Endodermal cell (in vitro differentiated cells): ENCODE results near the gene SSNA1. TPM values are rescaled to one million over a fixed set of nuclear protein-coding genes. Genes with fewer than 3 reads are reported as not detected.

ENCODE experiments used
- DNase-seq: peaks from one replicate; pipeline ENCODE4 v3.0.0-alpha.2; 2017
- H3K27ac ChIP-seq: 2 replicates; pipeline ENCODE4 v1.5.1; 2013; ENCODE audit warnings: mild to moderate bottlenecking, low read depth, low read length, moderate library complexity
- H3K27me3 ChIP-seq: 2 replicates; pipeline ENCODE4 v1.6.1; 2013; ENCODE audit warnings: mild to moderate bottlenecking, low read length, moderate library complexity; ENCODE audit not compliant: insufficient read depth, control insufficient read depth, poor library complexity, severe bottlenecking
- H3K36me3 ChIP-seq: 2 replicates; pipeline ENCODE4 v1.7.0; 2013; ENCODE audit warnings: mild to moderate bottlenecking, low read length, moderate library complexity; ENCODE audit not compliant: control insufficient read depth, insufficient read depth
- H3K4me1 ChIP-seq: one replicate; pipeline ENCODE4 v1.7.0; 2013; ENCODE audit warnings: low read length; ENCODE audit not compliant: control insufficient read depth, insufficient read depth
- H3K4me3 ChIP-seq: 2 replicates; pipeline ENCODE4 v1.5.1; 2013; ENCODE audit warnings: mild to moderate bottlenecking, low read length, moderate library complexity
- H3K9ac ChIP-seq: 2 replicates; pipeline ENCODE4 v1.6.1; 2013; ENCODE audit warnings: mild to moderate bottlenecking, low read length, moderate library complexity; ENCODE audit not compliant: poor library complexity, severe bottlenecking; ENCODE audit errors: extremely low read depth
- H3K9me3 ChIP-seq: 2 replicates; pipeline ENCODE4 v1.6.1; 2013; ENCODE audit warnings: mild to moderate bottlenecking, low read length, moderate library complexity; ENCODE audit not compliant: control insufficient read depth
- H3K27ac Mint-ChIP-seq: 2 replicates; pipeline ENCODE4 v1.8.0; 2020; ENCODE audit warnings: mixed read lengths
- H3K27me3 Mint-ChIP-seq: 2 replicates; pipeline ENCODE4 v1.8.0; 2021; ENCODE audit warnings: mild to moderate bottlenecking, mixed read lengths; ENCODE audit not compliant: insufficient read depth
- H3K36me3 Mint-ChIP-seq: 2 replicates; pipeline ENCODE4 v1.8.0; 2020; ENCODE audit warnings: low read depth, mixed read lengths
- H3K4me1 Mint-ChIP-seq: 2 replicates; pipeline ENCODE4 v1.8.0; 2020; ENCODE audit warnings: mixed read lengths
- H3K4me3 Mint-ChIP-seq: 2 replicates; pipeline ENCODE4 v1.8.0; 2020; ENCODE audit warnings: mild to moderate bottlenecking, moderate library complexity, mixed read lengths
- H3K9me3 Mint-ChIP-seq: 2 replicates; pipeline ENCODE4 v1.8.0; 2020; ENCODE audit warnings: mild to moderate bottlenecking, mixed read lengths
- CTCF ChIP-seq: fragments of 200-600 bp; sonication (generic); conservative IDR thresholded peaks from 2 replicates; pipeline ENCODE4 v1.5.0; 2021; ENCODE audit warnings: antibody characterized with exemption, mild to moderate bottlenecking
- WGBS, 2 experiments: methylation state at CpG; one replicate each; pipeline versions ENCODE4 v1.1.5 to v1.1.7; 2013; ENCODE audit warnings: missing lambda C conversion rate in 2 of 2, mixed read lengths in 1 of 2; ENCODE audit not compliant: insufficient coverage in 1 of 2, insufficient read length in 1 of 2; 5-methylcytosine and 5-hydroxymethylcytosine counted together
- total RNA-seq, 2 donors: library from RNA; stranded (reverse); fragmentation: NEBNext Ultra II Directional in 1 of 2; extraction: Animal tissue kit (Norgen Biotek cat#: 25700) in 1 of 2; gene quantifications; 2 replicates in 1 of 2; 3 replicates in 1 of 2; pipeline ENCODE4 v1.2.1, GENCODE V29; 2021

Gene SSNA1
- total RNA-seq, 2 donors from 2014 or later, result 66.5 to 67.7 TPM

- Mint-ChIP-seq H3K27me3 (peaks cover 14% of the 10 kb centered on the region), H3K9me3 (no peaks in the 10 kb centered on the region), H3K36me3 (no peaks in the 10 kb centered on the region), H3K4me1 (no peaks in the 10 kb centered on the region), H3K27ac (no peak overlapping the region), H3K4me3 (no peak overlapping the region)
- no peak for TF ChIP-seq CTCF
- H3K4me3 ChIP-seq, result no peak overlapping the region
- H3K36me3 ChIP-seq, result no peaks in the 10 kb centered on the region
- DNase-seq, result no peak
- H3K4me1 ChIP-seq, result no peaks in the 10 kb centered on the region
- H3K9ac ChIP-seq, result no peak overlapping the region
- H3K9me3 ChIP-seq, result no peaks in the 10 kb centered on the region
- H3K27me3 ChIP-seq, result peaks cover 14% of the 10 kb centered on the region
- H3K27ac ChIP-seq, result no peak overlapping the region
- 81 to 83% methylated on average over 5 of the region's 5 CpGs for WGBS, 2 experiments
Observed at GRCh38 chr9:137149363-137149762, 39.1 kb upstream of the SSNA1 start.

- no peak for TF ChIP-seq CTCF
- Histone ChIP-seq H3K4me3 (no peak overlapping the region), H3K9me3 (no peaks in the 10 kb centered on the region), H3K4me1 (no peaks in the 10 kb centered on the region), H3K9ac (no peak overlapping the region), H3K36me3 (no peaks in the 10 kb centered on the region), H3K27ac (no peak overlapping the region), H3K27me3 (peaks cover 16% of the 10 kb centered on the region)
- no peaks in the 10 kb centered on the region for H3K36me3 Mint-ChIP-seq
- H3K4me3 Mint-ChIP-seq, result no peak overlapping the region
- H3K27me3 Mint-ChIP-seq, result peaks cover 19% of the 10 kb centered on the region
- WGBS, 2 experiments, result 82 to 85% methylated on average over 16 to 20 of the region's 20 CpGs
- H3K27ac Mint-ChIP-seq, result no peak overlapping the region
- DNase-seq, result peak; percentile 80
- H3K9me3 Mint-ChIP-seq, result no peaks in the 10 kb centered on the region
- no peaks in the 10 kb centered on the region for H3K4me1 Mint-ChIP-seq
Observed at GRCh38 chr9:137149942-137150616, 38.4 kb upstream of the SSNA1 start.

- Histone ChIP-seq H3K9ac (no peak overlapping the region), H3K9me3 (no peaks in the 10 kb centered on the region), H3K36me3 (no peaks in the 10 kb centered on the region), H3K4me1 (no peaks in the 10 kb centered on the region), H3K27ac (no peak overlapping the region), H3K27me3 (peaks cover 24% of the 10 kb centered on the region), H3K4me3 (no peak overlapping the region)
- 67 to 75% methylated on average over 27 to 34 of the region's 34 CpGs for WGBS, 2 experiments
- H3K27me3 Mint-ChIP-seq, result peaks cover 26% of the 10 kb centered on the region
- H3K4me1 Mint-ChIP-seq, result no peaks in the 10 kb centered on the region
- H3K4me3 Mint-ChIP-seq, result no peak overlapping the region
- H3K27ac Mint-ChIP-seq, result no peak overlapping the region
- no peaks in the 10 kb centered on the region for H3K36me3 Mint-ChIP-seq
- DNase-seq, result peak; percentile 89
- H3K9me3 Mint-ChIP-seq, result no peaks in the 10 kb centered on the region
- TF ChIP-seq CTCF, result no peak
Observed at GRCh38 chr9:137150617-137151457, 37.6 kb upstream of the SSNA1 start.
